22Rv1 (cell line): Measurements from ENCODE around the gene OR4K5.

Experiments
- H3K27ac ChIP-seq: fragments of 450-650 bp; 2 replicates; pipeline ENCODE4 v1.5.1; 2017
- CTCF ChIP-seq: fragments of 450-650 bp; IDR thresholded peaks from 2 replicates; pipeline ENCODE4 v1.5.1; 2017; ENCODE audit warnings: mild to moderate bottlenecking
- ZFX ChIP-seq: fragments of 450-650 bp; IDR thresholded peaks from 2 replicates; pipeline ENCODE4 v1.6.1; 2017; ENCODE audit warnings: antibody characterized with exemption, borderline replicate concordance

OR4K5 gene

GRCh38 chr14:19920021-19920657 lies at the start of gene OR4K5:
Gene OR4K5, plus strand, starts transcription at chr14:19920607. Its CDS starts 0 bp downstream, at chr14:19920607.
- TF ChIP-seq ZFX (no peak), CTCF (no peak)
- H3K27ac ChIP-seq: no peak within 1 kb of the TSS

DNA sequence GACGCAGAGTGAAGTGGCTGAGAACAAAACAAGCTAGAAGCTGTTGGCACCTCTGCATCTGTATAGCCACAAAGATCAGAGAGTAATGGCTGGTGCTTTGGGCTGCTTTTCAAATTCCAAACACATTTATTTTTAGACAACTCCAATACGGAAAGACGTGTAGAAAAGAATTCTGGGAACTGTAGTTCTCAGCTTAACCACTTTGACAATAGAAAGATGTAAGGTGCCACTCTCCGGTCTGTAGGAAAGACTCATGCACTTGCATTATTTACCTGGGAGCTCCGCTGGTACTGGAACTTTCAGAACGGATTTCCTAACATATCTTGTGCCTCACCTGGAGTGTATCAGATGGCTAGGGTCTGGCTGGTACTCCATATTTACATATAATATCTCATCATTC lies 47.2 kb upstream of the OR4K5 start:
- H3K27ac ChIP-seq: 0 out of 2 replicates have a peak overlapping the region, but pooled peaks have one; percentile 35
- TF ChIP-seq ZFX (no peak), CTCF (no peak)

DNA sequence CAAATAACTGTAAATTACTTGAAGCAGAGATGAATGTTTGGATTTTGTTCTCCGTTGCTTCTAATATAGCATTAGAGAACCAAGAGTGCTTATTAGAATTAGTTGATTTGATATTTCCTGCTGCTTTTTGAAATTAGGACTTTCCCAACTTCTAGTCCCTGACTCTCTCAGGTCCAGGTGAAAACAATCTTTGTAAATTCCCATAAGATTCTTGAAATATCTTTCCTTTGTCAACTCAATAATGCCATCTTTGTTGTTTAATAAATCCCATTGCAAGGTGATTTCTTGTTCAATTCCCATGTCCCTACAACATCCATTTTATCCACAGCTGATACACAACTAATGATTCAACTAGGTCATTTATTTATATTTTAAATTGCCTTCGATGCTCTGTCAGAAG lies 45.6 kb upstream of the OR4K5 start, which contains the start of gene OR4K2:
TSS of gene OR4K2 (plus strand) at position 301 of the 400 bp plus-strand sequence. CDS start 1,126 bp downstream, outside the sequence.
- TF ChIP-seq ZFX: no peak
- TF ChIP-seq CTCF: no peak
- H3K27ac ChIP-seq: no peak within 1 kb of the TSS

- TF ChIP-seq CTCF (peak; percentile 80), ZFX (no peak)
- no peak overlapping the region for H3K27ac ChIP-seq
Measured at GRCh38 chr14:19878029-19878642, 42.3 kb upstream of the OR4K5 start.

DNA sequence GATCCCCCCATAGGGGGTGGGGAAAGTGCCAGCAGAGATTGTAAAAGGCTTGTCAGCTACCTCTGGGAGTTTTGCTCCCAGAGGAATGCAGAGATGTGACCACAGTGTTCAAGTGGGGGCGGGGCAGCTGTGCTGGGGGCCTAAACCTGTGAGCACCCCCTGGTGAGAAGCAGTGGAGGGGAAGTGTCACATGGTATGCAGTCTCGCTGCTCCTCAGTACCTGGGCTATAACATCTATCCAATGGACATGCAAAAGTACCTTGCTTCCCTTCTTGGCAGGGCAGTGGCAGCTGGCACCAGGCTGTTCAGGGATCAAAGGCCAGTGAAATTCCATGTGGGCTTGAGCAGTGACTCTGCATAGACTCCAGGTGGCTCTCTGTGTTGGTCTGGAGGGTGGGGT lies 25.1 kb upstream of the OR4K5 start:
- TF ChIP-seq ZFX (no peak), CTCF (no peak)
- no peak overlapping the region for H3K27ac ChIP-seq

- TF ChIP-seq ZFX: no peak
- no peak for TF ChIP-seq CTCF
- H3K27ac ChIP-seq: no peak overlapping the region
Measured at GRCh38 chr14:19900999-19901398, 19.4 kb upstream of the OR4K5 start.

- TF ChIP-seq ZFX: no peak
- no peak for TF ChIP-seq CTCF
Measured at GRCh38 chr14:19902409-19902808, 18.0 kb upstream of the OR4K5 start.

More at GRCh38 chr14:19902409-19902808, 18.0 kb upstream of the OR4K5 start:
- no peak overlapping the region for H3K27ac ChIP-seq
